H1 (cell line): ENCODE results near the gene ZBED5. TPM values are rescaled to one million over a fixed set of nuclear protein-coding genes. Genes with fewer than 3 reads are reported as not detected.

ENCODE experiments used
- CTCF ChIA-PET: fragments of 300-600 bp; sonication (Branson Sonifier 250); formaldehyde crosslinking; loops from one replicate; lab custom pipeline; 2021; ENCODE audit not compliant: partially characterized antibody; lab: Charles Lee
- POLR2A ChIA-PET: fragments of 300-600 bp; sonication (Branson Sonifier 250); formaldehyde crosslinking; loops from one replicate; lab custom pipeline; 2021; ENCODE audit warnings: inconsistent platforms; ENCODE audit not compliant: partially characterized antibody; lab: Charles Lee
- DNase-seq, 2 experiments: peaks; one replicate each; pipeline versions ENCODE4 v3.0.0 to v3.0.0-alpha.2; 2010 to 2022; ENCODE audit warnings: low spot score in 2 of 2, low read depth in 1 of 2, mixed read lengths in 1 of 2
- FAIRE-seq: peaks from 2 replicates; lab custom pipeline; 2011; peaks lifted over from hg19 to GRCh38; lab: Jason Lieb, UNC
- H2AFZ ChIP-seq: 2 replicates; pipeline ENCODE4 v1.8.1; 2012; ENCODE audit warnings: low read length, inconsistent platforms
- H2AK5ac ChIP-seq: 2 replicates; pipeline ENCODE4 v1.6.1; 2013; ENCODE audit warnings: low read depth, low read length
- H2BK120ac ChIP-seq: replicated peaks from 2 replicates; pipeline ENCODE3; 2013; ENCODE audit warnings: low read depth, low read length, inconsistent platforms
- H2BK12ac ChIP-seq: 2 replicates; pipeline ENCODE4 v1.6.1; 2013; ENCODE audit warnings: low read depth, low read length
- H2BK15ac ChIP-seq: 2 replicates; pipeline ENCODE4 v1.6.1; 2013; ENCODE audit warnings: low read length
- H2BK20ac ChIP-seq: 2 replicates; pipeline ENCODE4 v1.6.1; 2013; ENCODE audit warnings: low read length
- H2BK5ac ChIP-seq: 2 replicates; pipeline ENCODE4 v1.6.1; 2013; ENCODE audit warnings: low read depth, low read length
- H3K14ac ChIP-seq: 2 replicates; pipeline ENCODE4 v1.6.1; 2013; ENCODE audit warnings: inconsistent platforms; ENCODE audit not compliant: insufficient read length
- H3K18ac ChIP-seq: 2 replicates; pipeline ENCODE4 v1.6.1; 2013; ENCODE audit warnings: low read length; ENCODE audit errors: extremely low read depth
- H3K23ac ChIP-seq: 2 replicates; pipeline ENCODE4 v1.6.1; 2013; ENCODE audit warnings: inconsistent platforms; ENCODE audit not compliant: insufficient read length
- H3K23me2 ChIP-seq: 2 replicates; pipeline ENCODE4 v1.6.1; 2013; ENCODE audit warnings: low read depth, low read length
- H3K27ac ChIP-seq: 2 replicates; pipeline ENCODE4 v1.6.1; 2011; ENCODE audit warnings: low read depth, low read length, inconsistent platforms
- H3K27me3 ChIP-seq, 4 experiments: replicated peaks in 1 of 4; 1 replicate in 1 of 4; 2 replicates in 3 of 4; pipeline versions ENCODE4 v1.6.1 to v1.8.1; 2011 to 2013; ENCODE audit warnings: low read length in 3 of 4, mild to moderate bottlenecking in 3 of 4, inconsistent platforms in 2 of 4, mixed read lengths in 2 of 4, moderate library complexity in 1 of 4; ENCODE audit not compliant: control insufficient read depth in 3 of 4, insufficient read depth in 3 of 4; ENCODE audit errors: extremely low read depth in 1 of 4
- H3K36me3 ChIP-seq, 4 experiments: 2 replicates each; pipeline versions ENCODE4 v1.6.1 to v1.8.1; 2011 to 2013; ENCODE audit warnings: mild to moderate bottlenecking in 4 of 4, low read length in 3 of 4, moderate library complexity in 2 of 4, control low read depth in 1 of 4, inconsistent platforms in 1 of 4; ENCODE audit not compliant: insufficient read depth in 4 of 4, control insufficient read depth in 2 of 4
- H3K4ac ChIP-seq: replicated peaks from 2 replicates; pipeline ENCODE3; 2013; ENCODE audit warnings: low read length, low read depth, mixed read lengths, inconsistent platforms; ENCODE audit not compliant: insufficient read length
- H3K4me1 ChIP-seq, 4 experiments: replicated peaks in 1 of 4; 1 replicate in 1 of 4; 2 replicates in 3 of 4; pipeline versions ENCODE4 v1.6.1 to v1.8.1; 2011 to 2013; ENCODE audit warnings: low read length in 3 of 4, inconsistent platforms in 2 of 4, mixed read lengths in 1 of 4; ENCODE audit not compliant: insufficient read depth in 4 of 4, control insufficient read depth in 3 of 4
- H3K4me2 ChIP-seq, 2 experiments: 2 replicates each; pipeline versions ENCODE4 v1.6.1 to v1.8.1; 2011 to 2013; ENCODE audit warnings: low read depth in 2 of 2, low read length in 2 of 2, control low read depth in 1 of 2, inconsistent platforms in 1 of 2, mild to moderate bottlenecking in 1 of 2; ENCODE audit not compliant: insufficient read depth in 1 of 2
- H3K4me3 ChIP-seq, 4 experiments: fragments of 200-600, 300-600 bp in 1 of 4; sonication (generic), shearing (Covaris generic), sonication (Bioruptor Twin) in 1 of 4; 2 replicates each; pipeline versions ENCODE4 v1.5.1 to v1.8.1; 2011 to 2016; ENCODE audit warnings: low read length in 4 of 4, low read depth in 3 of 4, control low read depth in 2 of 4, inconsistent platforms in 2 of 4, mild to moderate bottlenecking in 2 of 4, mixed read lengths in 1 of 4, moderate library complexity in 1 of 4; ENCODE audit not compliant: insufficient read depth in 2 of 4; ENCODE audit errors: extremely low read depth in 1 of 4
- H3K56ac ChIP-seq: replicated peaks from 2 replicates; pipeline ENCODE3; 2013; ENCODE audit warnings: low read depth, mild to moderate bottlenecking, mixed read lengths, low read length, inconsistent platforms; ENCODE audit not compliant: insufficient read length
- H3K79me1 ChIP-seq: 2 replicates; pipeline ENCODE4 v1.6.1; 2013; ENCODE audit warnings: low read depth, low read length, control low read depth
- H3K79me2 ChIP-seq, 2 experiments: 2 replicates each; pipeline versions ENCODE4 v1.6.1 to v1.8.1; 2012 to 2013; ENCODE audit warnings: low read length in 2 of 2, mild to moderate bottlenecking in 2 of 2, inconsistent platforms in 1 of 2; ENCODE audit not compliant: insufficient read depth in 2 of 2, control insufficient read depth in 1 of 2
- H3K9ac ChIP-seq, 4 experiments: replicated peaks in 1 of 4; 1 replicate in 1 of 4; 2 replicates in 3 of 4; pipeline versions ENCODE4 v1.6.1 to v1.8.1; 2011 to 2013; ENCODE audit warnings: low read depth in 3 of 4, low read length in 3 of 4, control low read depth in 2 of 4, mild to moderate bottlenecking in 2 of 4, moderate library complexity in 2 of 4, inconsistent platforms in 1 of 4; ENCODE audit errors: extremely low read depth in 1 of 4
- H3K9me3 ChIP-seq, 2 experiments: 2 replicates each; pipeline versions ENCODE4 v1.6.1 to v1.8.1; 2012 to 2013; ENCODE audit warnings: mild to moderate bottlenecking in 2 of 2, moderate library complexity in 2 of 2, control low read depth in 1 of 2, inconsistent platforms in 1 of 2, low read depth in 1 of 2, low read length in 1 of 2, mixed read lengths in 1 of 2; ENCODE audit not compliant: insufficient read depth in 2 of 2
- H4K20me1 ChIP-seq, 2 experiments: replicated peaks in 1 of 2; 2 replicates each; pipeline versions ENCODE3 to v1.8.1; 2011 to 2013; ENCODE audit warnings: inconsistent platforms in 2 of 2, low read length in 2 of 2, mild to moderate bottlenecking in 1 of 2; ENCODE audit not compliant: insufficient read depth in 2 of 2, control insufficient read depth in 1 of 2
- H4K5ac ChIP-seq: 2 replicates; pipeline ENCODE4 v1.6.1; 2013; ENCODE audit warnings: low read length, low read depth, mixed read lengths, inconsistent platforms; ENCODE audit not compliant: insufficient read length
- H4K8ac ChIP-seq: 2 replicates; pipeline ENCODE4 v1.8.0; 2013; ENCODE audit warnings: mild to moderate bottlenecking, moderate library complexity, low read length, inconsistent platforms; ENCODE audit not compliant: insufficient read depth; ENCODE audit errors: extremely low read depth
- H4K91ac ChIP-seq: replicated peaks from 2 replicates; pipeline ENCODE3; 2013; ENCODE audit warnings: low read length, mixed read lengths, inconsistent platforms; ENCODE audit not compliant: insufficient read length
- JUND ChIP-seq: IDR thresholded peaks from 2 replicates; pipeline ENCODE4 v1.6.1; 2011; ENCODE audit warnings: mild to moderate bottlenecking, improper control_type of control experiment, low read length
- RAD21 ChIP-seq, 2 experiments: IDR thresholded peaks in 1 of 2; conservative IDR thresholded peaks in 1 of 2; 2 replicates each; pipeline ENCODE4 v1.6.1; 2011; ENCODE audit warnings: low read depth in 2 of 2, low read length in 2 of 2, improper control_type of control experiment in 1 of 2, inconsistent platforms in 1 of 2, mild to moderate bottlenecking in 1 of 2, moderate library complexity in 1 of 2
- SUZ12 ChIP-seq: fragments of 200-600 bp; sonication (generic); IDR thresholded peaks from 2 replicates; pipeline ENCODE4 v1.6.1; 2012; ENCODE audit warnings: mild to moderate bottlenecking, inconsistent platforms, low read length, moderate library complexity, mixed read lengths
- WGBS, 2 experiments: shearing (Covaris generic) in 1 of 2; methylation state at CpG; one replicate each; pipeline versions ENCODE4 v1.1.6 to v1.1.7; 2013 to 2015; ENCODE audit warnings: low lambda C conversion rate in 2 of 2, mixed read lengths in 2 of 2, inconsistent platforms in 1 of 2, low coverage in 1 of 2, missing lambda C conversion rate in 1 of 2; ENCODE audit not compliant: insufficient replicate concordance in 2 of 2, insufficient coverage in 1 of 2, insufficient read length in 1 of 2; ENCODE audit errors: extremely low coverage in 1 of 2, missing lambda C conversion rate in 1 of 2; 5-methylcytosine and 5-hydroxymethylcytosine counted together
- polyA plus RNA-seq, 7 experiments: library from polyadenylated mRNA; depleted of rRNA in 3 of 7; stranded (reverse) in 5 of 7; unstranded in 2 of 7; fragments of >200 nt in 5 of 7; fragments of 200-250 nt in 2 of 7; gene quantifications; 1 replicate in 5 of 7; 2 replicates in 1 of 7; 4 replicates in 1 of 7; pipeline versions ENCODE4 v1.2.1 to v1.2.3, GENCODE V29; 2011 to 2013; ENCODE audit warnings: missing spikeins in 2 of 7, mixed read lengths in 2 of 7
- total RNA-seq: library from RNA; stranded (reverse); fragmentation: NEBNext Ultra II Directional; extraction: Animal tissue kit (Norgen Biotek cat#: 25700); gene quantifications from 2 replicates; pipeline ENCODE4 v1.2.1, GENCODE V29; 2021
- TF ChIP-seq, protein P1 (sequence below), 3 experiments: IDR thresholded peaks; 1 replicate in 2 of 3; 2 replicates in 1 of 3; pipeline versions ENCODE4 v1.5.1 to v1.6.1; 2011; ENCODE audit warnings: low read length in 3 of 3, mild to moderate bottlenecking in 3 of 3, inconsistent platforms in 2 of 3, low read depth in 1 of 3, moderate library complexity in 1 of 3; ENCODE audit not compliant: insufficient read depth in 1 of 3; ENCODE audit errors: control extremely low read depth in 1 of 3

The ZBED5 gene
- total and polyA plus RNA-seq, 2 of the 8 experiments (the other 6 are each of a cell fraction or from before 2014, with no cell fraction given): 54.2 to 94.7 TPM

DNA sequence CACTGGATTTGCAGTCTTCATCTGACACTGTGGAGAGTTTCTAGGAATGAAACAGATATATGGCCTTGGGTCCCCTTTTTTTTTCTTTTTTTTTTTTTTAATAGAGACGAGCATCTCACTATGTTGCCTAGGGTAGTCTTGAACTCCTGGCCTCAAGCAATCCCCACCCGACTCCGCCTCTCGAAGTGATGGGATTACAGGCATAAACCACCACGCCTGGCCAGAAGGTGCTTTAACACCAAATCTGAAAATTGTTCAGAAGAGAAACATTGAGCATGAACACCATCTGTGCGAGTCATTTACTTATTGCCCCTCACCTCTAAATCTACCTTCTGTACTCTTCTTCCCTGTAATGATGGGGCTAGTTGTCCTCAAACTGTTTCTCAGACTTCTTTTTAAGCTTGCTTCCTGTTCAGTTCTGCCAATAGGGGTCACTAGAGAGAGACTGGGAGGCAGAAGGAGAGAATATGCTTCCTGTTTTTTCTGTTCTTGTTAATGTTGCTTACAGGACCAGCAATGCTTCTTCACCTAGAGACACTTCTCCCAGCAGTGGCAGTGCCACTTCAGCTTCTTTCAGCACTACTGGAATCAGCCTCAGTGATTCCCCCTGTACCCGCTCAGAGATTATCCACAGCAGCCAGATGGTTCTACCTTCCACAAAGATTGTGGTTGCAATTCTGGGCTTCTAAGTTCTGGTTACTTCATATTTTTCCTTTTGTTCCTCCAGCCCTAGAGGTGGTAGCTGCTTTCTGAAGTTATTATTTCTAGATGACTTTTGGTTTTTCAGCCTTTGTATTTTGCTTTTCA lies 20.8 kb upstream of the ZBED5 start:
- no peak overlapping the region for H2BK20ac ChIP-seq
- H3K27me3 ChIP-seq: no peaks in the 10 kb centered on the region
- 0 out of 2 replicates have a peak overlapping the region, but pooled peaks have one; percentile 89 for H2AFZ ChIP-seq
- no peak overlapping the region for H2BK5ac ChIP-seq
- no peak overlapping the region for H2BK15ac ChIP-seq
- no peak overlapping the region for H3K23ac ChIP-seq
- POLR2A ChIA-PET: interaction anchor here (1.0 to 3.2 kb wide), 5 partner anchors 21 to 83 kb away, joined by 3 to 28 read pairs (median 4); partner anchors contain the start of genes EIF4G2 and ZBED5
- H2AK5ac ChIP-seq: no peak overlapping the region
- H3K56ac ChIP-seq: no peak overlapping the region
- H3K27ac ChIP-seq: no peak overlapping the region
- H3K79me2 ChIP-seq: no peaks in the 10 kb centered on the region
- no peaks in the 10 kb centered on the region; a peak in 1 of 8 replicates for H3K36me3 ChIP-seq
- peaks cover 0 to 2% (median 0%) of the 10 kb centered on the region in 4 experiments; a peak in 1 of 7 replicates for H3K4me1 ChIP-seq
- no peaks in the 10 kb centered on the region for H3K23me2 ChIP-seq
- no peak overlapping the region for H3K9ac ChIP-seq
- no peak overlapping the region for H2BK120ac ChIP-seq
- DNase-seq (no peak), FAIRE-seq (peak; percentile 88)
- no peak overlapping the region for H3K4me2 ChIP-seq
- H4K5ac ChIP-seq: no peak overlapping the region
- H3K14ac ChIP-seq: no peak overlapping the region
- H2BK12ac ChIP-seq: no peak overlapping the region
- 81% methylated on average over 6 of the region's 7 CpGs; no CpG with 5 or more reads in 1 of the 2 experiments for WGBS, 2 experiments
- H4K20me1 ChIP-seq: no peaks in the 10 kb centered on the region
- no peak overlapping the region for H3K18ac ChIP-seq
- H3K4ac ChIP-seq: no peak overlapping the region
- no peak overlapping the region for H4K8ac ChIP-seq
- CTCF ChIA-PET: interaction anchor here (0.7 to 2.9 kb wide), 33 partner anchors 9 to 1784 kb away, joined by 3 to 11 read pairs (median 4); partner anchors contain the start of gene EIF4G2
- no peak overlapping the region for H3K4me3 ChIP-seq
- TF ChIP-seq SUZ12 (no peak), JUND (no peak), RAD21 (IDR thresholded peaks at IDR 0.05 in 1 of 2, conservative IDR thresholded peaks at IDR 0.05 in 1 of 2; ENCODE audit: low read depth in 2 of 2, low read length in 2 of 2) (peak; percentile 38 to 55; a peak in 3 of 4 replicates)
- TF ChIP-seq, protein P1, sequence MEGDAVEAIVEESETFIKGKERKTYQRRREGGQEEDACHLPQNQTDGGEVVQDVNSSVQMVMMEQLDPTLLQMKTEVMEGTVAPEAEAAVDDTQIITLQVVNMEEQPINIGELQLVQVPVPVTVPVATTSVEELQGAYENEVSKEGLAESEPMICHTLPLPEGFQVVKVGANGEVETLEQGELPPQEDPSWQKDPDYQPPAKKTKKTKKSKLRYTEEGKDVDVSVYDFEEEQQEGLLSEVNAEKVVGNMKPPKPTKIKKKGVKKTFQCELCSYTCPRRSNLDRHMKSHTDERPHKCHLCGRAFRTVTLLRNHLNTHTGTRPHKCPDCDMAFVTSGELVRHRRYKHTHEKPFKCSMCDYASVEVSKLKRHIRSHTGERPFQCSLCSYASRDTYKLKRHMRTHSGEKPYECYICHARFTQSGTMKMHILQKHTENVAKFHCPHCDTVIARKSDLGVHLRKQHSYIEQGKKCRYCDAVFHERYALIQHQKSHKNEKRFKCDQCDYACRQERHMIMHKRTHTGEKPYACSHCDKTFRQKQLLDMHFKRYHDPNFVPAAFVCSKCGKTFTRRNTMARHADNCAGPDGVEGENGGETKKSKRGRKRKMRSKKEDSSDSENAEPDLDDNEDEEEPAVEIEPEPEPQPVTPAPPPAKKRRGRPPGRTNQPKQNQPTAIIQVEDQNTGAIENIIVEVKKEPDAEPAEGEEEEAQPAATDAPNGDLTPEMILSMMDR (IDR thresholded peaks at IDR 0.05; ENCODE audit: control extremely low read depth in 1 of 3, insufficient read depth in 1 of 3, low read depth in 1 of 3, low read length in 3 of 3): peak in 2 of 3 experiments; percentile 60 to 86; a peak in 3 of 4 replicates
- no peaks in the 10 kb centered on the region for H3K79me1 ChIP-seq
- H3K9me3 ChIP-seq: peaks cover under 1 to 1% of the 10 kb centered on the region in 2 experiments; a peak in 1 of 4 replicates
- no peak overlapping the region for H4K91ac ChIP-seq
